Glutamatergic neuron (in vitro differentiated cells): ENCODE measurements around the gene TRIM8. TPM values are rescaled to one million over a fixed set of nuclear protein-coding genes. Genes with fewer than 3 reads are reported as not detected.

ENCODE experiments used
- DNase-seq: peaks from one replicate; pipeline ENCODE4 v3.0.0; 2022
- H3K27ac Mint-ChIP-seq: one replicate; pipeline ENCODE4 v1.8.0; 2020; ENCODE audit warnings: mild to moderate bottlenecking, mixed read lengths, inconsistent platforms; ENCODE audit not compliant: unreplicated experiment
- H3K27me3 Mint-ChIP-seq: one replicate; pipeline ENCODE4 v1.8.0; 2020; ENCODE audit warnings: mild to moderate bottlenecking, moderate library complexity, mixed read lengths, inconsistent platforms; ENCODE audit not compliant: unreplicated experiment
- H3K36me3 Mint-ChIP-seq: one replicate; pipeline ENCODE4 v1.8.0; 2020; ENCODE audit warnings: mild to moderate bottlenecking, mixed read lengths, inconsistent platforms; ENCODE audit not compliant: unreplicated experiment
- H3K4me1 Mint-ChIP-seq: one replicate; pipeline ENCODE4 v1.8.0; 2020; ENCODE audit warnings: mild to moderate bottlenecking, low read depth, mixed read lengths, inconsistent platforms; ENCODE audit not compliant: unreplicated experiment
- H3K4me3 Mint-ChIP-seq: one replicate; pipeline ENCODE4 v1.8.0; 2020; ENCODE audit warnings: mild to moderate bottlenecking, mixed read lengths, inconsistent platforms; ENCODE audit not compliant: unreplicated experiment
- H3K9me3 Mint-ChIP-seq: one replicate; pipeline ENCODE4 v1.8.0; 2020; ENCODE audit warnings: mild to moderate bottlenecking, moderate library complexity, mixed read lengths, inconsistent platforms; ENCODE audit not compliant: unreplicated experiment
- total RNA-seq: library from RNA; stranded (reverse); fragmentation: NEBNext Ultra II Directional; extraction: Animal tissue kit (Norgen Biotek cat#: 25700); gene quantifications from one replicate; pipeline ENCODE4 v1.2.1, GENCODE V29; 2021; ENCODE audit not compliant: unreplicated experiment
- TF ChIP-seq, protein P1 (sequence below): fragments of 200-600 bp; sonication (generic); IDR thresholded peaks from one replicate; pipeline ENCODE4 v1.5.0; 2021; ENCODE audit not compliant: partially characterized antibody, unreplicated experiment

TRIM8 gene
- total RNA-seq, 1 donor from 2014 or later = 74.8 TPM

DNA sequence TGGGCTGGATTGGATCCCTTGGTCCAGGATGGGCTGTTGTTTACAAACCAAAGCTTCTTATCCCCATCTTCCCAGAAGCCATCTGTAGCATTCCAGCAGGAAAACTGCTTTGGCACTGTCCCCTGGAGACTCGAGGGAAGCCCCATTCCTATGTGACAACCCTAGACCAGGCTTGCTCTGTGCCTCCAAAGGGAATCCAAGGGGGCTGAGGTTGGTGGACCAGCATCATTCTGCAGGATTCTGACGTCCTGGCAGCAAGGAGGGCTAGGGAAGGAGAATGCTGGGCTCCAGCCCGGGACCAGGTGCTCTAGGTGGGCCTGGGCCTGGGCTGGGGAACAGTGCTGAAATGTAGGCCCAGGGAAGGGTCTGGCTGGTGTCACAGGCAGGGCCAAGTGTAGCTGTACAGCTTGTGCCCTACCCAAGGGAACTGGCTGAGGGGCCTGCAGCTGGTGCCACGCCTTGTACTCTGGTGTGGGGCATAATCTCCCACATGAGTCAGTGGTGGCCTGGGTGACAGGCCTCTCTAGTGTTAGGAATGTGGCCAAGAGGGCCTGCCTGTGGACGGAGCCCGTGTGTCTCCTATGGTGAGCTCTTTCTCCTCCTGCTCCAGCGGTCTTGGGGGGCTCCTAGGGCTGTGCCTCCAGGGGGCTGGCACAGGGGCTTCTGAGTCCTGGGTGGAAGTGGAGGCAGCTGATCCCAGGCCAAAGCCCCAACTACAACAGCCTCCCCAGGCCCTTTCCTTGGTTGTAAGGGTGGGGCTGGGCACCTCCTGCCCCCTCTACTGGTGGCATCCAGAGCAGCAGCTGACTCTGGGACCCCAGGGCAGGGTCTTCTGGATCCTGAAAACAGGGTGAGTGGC lies 25.2 kb downstream of the TRIM8 start:
- peak overlapping the region; percentile 83 for H3K27ac Mint-ChIP-seq
- DNase-seq = no peak
- H3K36me3 Mint-ChIP-seq = no peaks in the 10 kb centered on the region
- TF ChIP-seq, protein P1, sequence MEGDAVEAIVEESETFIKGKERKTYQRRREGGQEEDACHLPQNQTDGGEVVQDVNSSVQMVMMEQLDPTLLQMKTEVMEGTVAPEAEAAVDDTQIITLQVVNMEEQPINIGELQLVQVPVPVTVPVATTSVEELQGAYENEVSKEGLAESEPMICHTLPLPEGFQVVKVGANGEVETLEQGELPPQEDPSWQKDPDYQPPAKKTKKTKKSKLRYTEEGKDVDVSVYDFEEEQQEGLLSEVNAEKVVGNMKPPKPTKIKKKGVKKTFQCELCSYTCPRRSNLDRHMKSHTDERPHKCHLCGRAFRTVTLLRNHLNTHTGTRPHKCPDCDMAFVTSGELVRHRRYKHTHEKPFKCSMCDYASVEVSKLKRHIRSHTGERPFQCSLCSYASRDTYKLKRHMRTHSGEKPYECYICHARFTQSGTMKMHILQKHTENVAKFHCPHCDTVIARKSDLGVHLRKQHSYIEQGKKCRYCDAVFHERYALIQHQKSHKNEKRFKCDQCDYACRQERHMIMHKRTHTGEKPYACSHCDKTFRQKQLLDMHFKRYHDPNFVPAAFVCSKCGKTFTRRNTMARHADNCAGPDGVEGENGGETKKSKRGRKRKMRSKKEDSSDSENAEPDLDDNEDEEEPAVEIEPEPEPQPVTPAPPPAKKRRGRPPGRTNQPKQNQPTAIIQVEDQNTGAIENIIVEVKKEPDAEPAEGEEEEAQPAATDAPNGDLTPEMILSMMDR = no peak
- peak overlapping the region; percentile 57 for H3K4me3 Mint-ChIP-seq
- H3K4me1 Mint-ChIP-seq = peaks cover 46% of the 10 kb centered on the region
- peaks cover 6% of the 10 kb centered on the region for H3K9me3 Mint-ChIP-seq
- peaks cover 5% of the 10 kb centered on the region for H3K27me3 Mint-ChIP-seq

DNA sequence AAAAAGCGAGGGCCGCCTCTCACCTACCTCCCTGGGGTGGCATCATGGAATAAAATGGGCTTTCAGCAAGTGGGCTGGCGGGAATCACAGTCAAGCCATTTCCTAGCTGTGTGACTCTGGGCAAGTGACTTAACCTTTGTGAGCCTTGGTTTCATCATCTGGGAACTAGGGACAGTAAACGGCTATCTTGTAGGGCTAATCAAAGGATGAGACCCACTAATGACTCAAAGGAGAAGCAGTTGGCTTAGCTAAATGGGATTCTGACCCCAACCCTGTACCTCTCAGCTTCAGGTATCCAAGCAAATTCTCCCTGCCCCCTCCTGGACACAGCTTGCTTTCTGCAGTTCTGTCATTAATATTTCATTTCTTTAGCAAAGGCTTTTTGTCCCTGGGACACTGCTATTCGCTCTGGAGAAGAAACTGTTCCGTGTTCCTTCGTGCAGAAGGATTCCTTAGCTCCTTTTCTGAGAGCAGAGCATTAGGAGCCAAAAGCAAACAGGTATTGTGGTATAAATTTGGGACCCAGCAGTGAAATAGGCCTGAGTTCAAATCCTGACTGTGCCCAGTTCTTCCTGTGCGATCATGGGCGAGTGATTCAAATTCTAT lies 25.9 kb downstream of the TRIM8 start:
- Mint-ChIP-seq H3K4me1 (peaks cover 51% of the 10 kb centered on the region), H3K27me3 (peaks cover 6% of the 10 kb centered on the region), H3K9me3 (peaks cover 9% of the 10 kb centered on the region), H3K36me3 (no peaks in the 10 kb centered on the region), H3K4me3 (peak overlapping the region; percentile 57), H3K27ac (peak overlapping the region; percentile 83)
- TF ChIP-seq, protein P1 = no peak
- no peak for DNase-seq

DNA sequence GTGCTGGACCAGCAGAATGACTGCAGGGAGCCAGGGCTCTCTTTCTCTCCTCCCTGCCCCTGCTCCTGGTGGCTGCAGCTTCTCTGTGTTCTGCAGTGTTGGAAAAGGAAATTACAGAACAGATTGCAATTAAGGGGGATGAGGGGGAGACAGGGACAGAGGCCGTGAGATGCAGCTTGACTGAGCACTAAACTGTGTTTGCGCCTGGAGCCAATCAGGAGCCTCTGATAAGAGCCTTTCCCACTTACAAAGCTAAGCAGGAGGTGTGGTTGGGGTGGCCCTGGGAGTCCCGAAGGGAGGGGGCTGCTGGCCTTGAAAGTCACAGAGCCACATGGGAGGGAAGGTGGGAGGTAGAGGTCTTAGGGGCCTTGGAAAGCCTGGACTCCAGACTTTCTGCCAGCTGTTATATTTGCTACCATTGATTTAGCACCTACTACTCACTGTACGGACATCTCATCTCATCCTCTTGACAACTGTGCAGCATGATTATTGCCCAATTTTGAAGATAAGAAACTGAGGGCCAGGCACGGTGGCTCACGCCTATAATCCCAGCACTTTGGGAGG lies 26.7 kb downstream of the TRIM8 start:
- H3K4me3 Mint-ChIP-seq = peak overlapping the region; percentile 57
- TF ChIP-seq, protein P1 = no peak
- peaks cover 9% of the 10 kb centered on the region for H3K9me3 Mint-ChIP-seq
- H3K4me1 Mint-ChIP-seq = peaks cover 56% of the 10 kb centered on the region
- peaks cover 5% of the 10 kb centered on the region for H3K27me3 Mint-ChIP-seq
- no peak for DNase-seq
- H3K27ac Mint-ChIP-seq = peak overlapping the region; percentile 83
- H3K36me3 Mint-ChIP-seq = no peaks in the 10 kb centered on the region

DNA sequence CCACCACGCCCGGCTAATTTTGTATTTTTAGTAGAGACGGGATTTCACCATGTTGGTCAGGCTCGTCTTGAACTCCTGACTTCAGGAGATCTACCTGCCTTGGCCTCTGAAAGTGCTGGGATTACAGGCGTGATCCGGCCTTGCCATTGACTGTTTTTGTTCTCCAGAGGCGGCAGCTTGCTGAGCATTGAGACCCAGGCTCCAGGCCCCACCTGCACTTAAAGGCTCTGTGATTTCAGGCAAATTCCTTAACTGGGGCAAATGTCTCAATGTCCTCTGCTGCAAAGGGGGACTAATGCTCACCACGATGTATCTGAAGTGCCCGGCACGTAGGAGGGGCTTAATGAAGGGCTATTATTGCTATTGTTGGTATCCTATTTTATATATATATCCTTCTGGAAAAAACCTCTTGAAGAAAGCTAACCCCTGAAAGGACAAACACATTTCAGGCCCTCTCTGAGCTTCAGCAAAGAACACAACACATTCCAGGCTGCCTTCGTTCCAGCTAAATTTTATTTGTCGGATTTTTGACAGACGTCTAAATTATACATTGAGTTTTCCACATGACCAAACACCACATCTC lies 29.0 kb downstream of the TRIM8 start:
- Mint-ChIP-seq H3K27ac (peak overlapping the region; percentile 95), H3K4me1 (peaks cover 68% of the 10 kb centered on the region), H3K27me3 (peaks cover 5% of the 10 kb centered on the region), H3K9me3 (peaks cover 9% of the 10 kb centered on the region), H3K4me3 (peak overlapping the region; percentile 80), H3K36me3 (no peaks in the 10 kb centered on the region)
- DNase-seq = no peak
- TF ChIP-seq, protein P1 = no peak
